Sigmoid colon (tissue), 4 donors: ENCODE data around the gene BSG.
A peak's percentile ranks its signal among the peaks of the same experiment; 100 is the strongest.

Experiments used
- EP300 ChIP-seq, 4 donors: sonication (generic); formaldehyde crosslinking; IDR thresholded peaks; one replicate each; pipeline ENCODE4 v1.6.1; 2017; ENCODE audit warnings: antibody characterized with exemption in 4 of 4
- TF ChIP-seq, protein P1 (sequence below), 4 experiments: fragments of 450-650 bp in 3 of 4; fragments of 200-600 bp in 1 of 4; IDR thresholded peaks; one replicate each; pipeline ENCODE4 v1.5.1; 2016 to 2019; ENCODE audit warnings: antibody characterized with exemption in 4 of 4, mild to moderate bottlenecking in 3 of 4, moderate library complexity in 2 of 4

DNA sequence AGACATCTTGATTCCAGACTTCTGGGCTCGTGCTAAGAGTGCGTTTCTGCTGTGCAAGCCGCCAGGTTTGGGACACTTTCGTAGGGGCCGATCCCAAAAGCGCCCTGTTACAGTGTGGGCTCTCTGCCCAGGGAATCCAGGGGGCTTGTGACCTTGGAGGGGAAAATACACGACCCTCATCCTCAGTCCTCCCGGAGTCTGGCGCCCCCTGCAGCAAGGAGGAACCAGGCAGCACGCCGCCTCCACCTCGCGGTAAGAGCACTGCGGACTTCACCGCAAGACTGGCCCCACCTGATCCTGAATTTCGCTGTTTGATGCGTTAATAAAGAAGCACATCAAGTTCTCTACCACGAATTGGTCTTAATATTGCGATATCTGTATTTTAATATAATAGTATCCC, 55.8 kb downstream of the BSG start:
- TF ChIP-seq, protein P1, sequence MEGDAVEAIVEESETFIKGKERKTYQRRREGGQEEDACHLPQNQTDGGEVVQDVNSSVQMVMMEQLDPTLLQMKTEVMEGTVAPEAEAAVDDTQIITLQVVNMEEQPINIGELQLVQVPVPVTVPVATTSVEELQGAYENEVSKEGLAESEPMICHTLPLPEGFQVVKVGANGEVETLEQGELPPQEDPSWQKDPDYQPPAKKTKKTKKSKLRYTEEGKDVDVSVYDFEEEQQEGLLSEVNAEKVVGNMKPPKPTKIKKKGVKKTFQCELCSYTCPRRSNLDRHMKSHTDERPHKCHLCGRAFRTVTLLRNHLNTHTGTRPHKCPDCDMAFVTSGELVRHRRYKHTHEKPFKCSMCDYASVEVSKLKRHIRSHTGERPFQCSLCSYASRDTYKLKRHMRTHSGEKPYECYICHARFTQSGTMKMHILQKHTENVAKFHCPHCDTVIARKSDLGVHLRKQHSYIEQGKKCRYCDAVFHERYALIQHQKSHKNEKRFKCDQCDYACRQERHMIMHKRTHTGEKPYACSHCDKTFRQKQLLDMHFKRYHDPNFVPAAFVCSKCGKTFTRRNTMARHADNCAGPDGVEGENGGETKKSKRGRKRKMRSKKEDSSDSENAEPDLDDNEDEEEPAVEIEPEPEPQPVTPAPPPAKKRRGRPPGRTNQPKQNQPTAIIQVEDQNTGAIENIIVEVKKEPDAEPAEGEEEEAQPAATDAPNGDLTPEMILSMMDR (IDR thresholded peaks at IDR 0.05), result peak in 1 of 4 experiments; percentile 18
- TF ChIP-seq EP300 (IDR thresholded peaks at IDR 0.05), result no peak
